HG02943 (cell line): ENCODE results near the gene ERN1.

Experiments
- ATAC-seq: cut with Tn5 transposase; IDR thresholded peaks from one replicate; pipeline ENCODE4 v1.9.1; 2021; ENCODE audit warnings: mild to moderate bottlenecking, low read depth, moderate library complexity; ENCODE audit not compliant: unreplicated experiment

ERN1 gene

GRCh38 chr17:64066716-64067115, 63.2 kb downstream of the ERN1 start:
- no peak for ATAC-seq

GRCh38 chr17:64065161-64065560, 64.8 kb downstream of the ERN1 start:
- no peak for ATAC-seq

DNA sequence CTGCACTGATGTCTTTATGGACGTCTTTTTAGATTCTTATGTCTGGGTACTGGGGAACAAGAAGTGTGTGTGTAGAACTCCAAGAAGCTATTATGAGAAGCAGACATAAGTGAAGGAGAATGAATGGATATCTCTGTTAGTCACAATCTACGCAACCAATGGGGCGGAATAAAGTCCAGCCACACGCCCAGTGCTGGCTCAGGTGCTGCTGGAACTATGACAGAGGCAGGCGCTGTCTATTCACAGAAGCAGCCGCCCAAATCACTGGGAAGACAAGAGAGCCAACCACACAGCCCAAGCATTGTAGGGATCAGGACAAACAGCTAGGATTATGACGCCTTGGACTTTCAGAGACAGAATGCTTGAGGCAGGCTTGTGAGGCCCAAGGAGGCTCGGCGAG, 65.6 kb downstream of the ERN1 start:
- ATAC-seq, result no peak

- ATAC-seq, result no peak
Measured at GRCh38 chr17:64063766-64064224, 66.1 kb downstream of the ERN1 start.

DNA sequence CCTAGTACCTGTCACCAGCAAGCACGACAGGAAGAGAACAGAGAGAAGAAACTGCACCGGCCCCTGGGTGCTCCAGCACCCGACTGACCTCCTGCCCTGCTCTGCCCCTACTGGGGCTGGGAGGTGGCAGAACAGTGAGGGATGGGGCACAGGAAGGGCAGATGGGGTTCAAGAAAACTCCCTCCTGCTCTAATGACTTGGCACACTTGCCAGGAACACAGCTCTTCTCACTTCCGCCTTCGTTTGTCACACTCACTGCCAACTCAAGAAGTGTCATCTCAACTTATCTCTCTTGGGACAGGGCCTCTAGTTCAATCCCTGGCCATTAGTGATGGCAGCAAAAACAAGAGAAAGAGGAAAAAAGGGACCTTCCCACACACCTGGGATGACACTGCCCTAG, 66.9 kb downstream of the ERN1 start:
- no peak for ATAC-seq

DNA sequence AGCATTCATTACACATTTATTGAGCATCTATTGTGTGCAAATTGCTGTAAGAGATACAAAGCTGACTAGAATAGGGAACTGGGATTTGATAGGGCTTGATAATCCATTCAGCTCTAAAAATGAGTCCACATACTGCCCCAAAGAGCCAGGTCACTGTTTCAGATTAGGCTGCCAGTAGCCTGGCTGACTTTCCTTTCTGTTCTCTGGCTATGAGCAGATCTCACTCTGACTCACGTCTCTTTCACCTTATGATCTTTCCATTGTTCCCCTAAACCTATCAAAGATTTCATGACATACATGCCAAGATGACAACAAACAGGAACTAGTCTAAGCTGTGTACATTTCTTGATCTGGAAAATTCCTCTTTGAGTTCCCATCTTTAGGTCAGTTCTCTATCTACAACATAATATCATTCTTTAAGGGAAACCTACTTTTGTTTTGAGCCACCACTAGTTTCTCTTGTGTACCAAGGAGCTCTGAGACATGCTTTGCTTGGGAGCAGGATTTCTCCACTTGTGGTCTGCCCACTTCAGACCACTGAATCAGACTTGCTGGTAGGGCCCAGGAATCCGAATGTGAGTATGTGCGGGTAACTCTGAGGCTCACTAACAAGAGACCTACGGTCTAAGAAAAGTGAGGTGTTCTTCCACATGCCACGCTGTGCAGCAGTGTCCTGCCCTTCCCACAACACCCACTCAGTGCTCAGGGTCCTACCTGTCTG, 68.6 kb downstream of the ERN1 start:
- no peak for ATAC-seq

DNA sequence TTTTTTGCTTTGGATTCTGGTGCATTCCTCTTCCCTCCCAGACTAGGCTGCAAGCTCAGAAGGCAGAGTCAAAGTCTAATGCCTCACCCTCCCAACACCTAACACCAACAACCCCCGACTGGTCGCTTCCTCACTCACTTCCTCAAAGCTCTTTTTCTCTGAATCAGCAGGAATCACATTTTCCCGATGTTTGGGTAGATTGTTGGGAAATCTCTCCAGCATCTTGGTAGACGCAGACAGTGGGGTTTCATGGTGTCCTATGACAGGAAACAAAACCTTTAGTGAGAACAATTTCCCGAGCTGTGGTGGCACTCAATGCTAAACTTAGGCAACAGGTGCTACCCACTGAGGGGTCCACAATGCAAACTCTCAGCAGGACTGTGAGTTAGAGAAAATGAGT, 69.6 kb downstream of the ERN1 start:
- no peak for ATAC-seq

DNA sequence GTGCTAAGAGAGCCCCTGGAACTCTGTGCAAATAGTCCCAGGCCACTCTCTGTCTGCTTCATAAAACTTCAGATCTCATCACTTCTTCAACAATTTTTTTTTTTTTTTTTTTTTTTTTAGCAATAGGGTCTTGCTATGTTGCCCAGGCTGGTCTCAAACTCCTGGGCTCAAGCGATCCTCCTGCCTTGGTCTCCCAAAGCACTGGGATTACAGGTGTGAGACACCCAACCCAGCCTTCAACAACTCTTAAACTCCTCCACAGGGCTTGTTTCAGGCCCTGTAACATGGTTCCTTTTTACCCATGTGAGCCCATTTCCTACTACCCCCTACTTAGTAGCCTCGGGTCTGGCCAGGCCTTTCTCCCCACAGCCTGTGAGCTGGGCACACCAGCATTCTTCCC, 70.2 kb downstream of the ERN1 start:
- ATAC-seq, result no peak

DNA sequence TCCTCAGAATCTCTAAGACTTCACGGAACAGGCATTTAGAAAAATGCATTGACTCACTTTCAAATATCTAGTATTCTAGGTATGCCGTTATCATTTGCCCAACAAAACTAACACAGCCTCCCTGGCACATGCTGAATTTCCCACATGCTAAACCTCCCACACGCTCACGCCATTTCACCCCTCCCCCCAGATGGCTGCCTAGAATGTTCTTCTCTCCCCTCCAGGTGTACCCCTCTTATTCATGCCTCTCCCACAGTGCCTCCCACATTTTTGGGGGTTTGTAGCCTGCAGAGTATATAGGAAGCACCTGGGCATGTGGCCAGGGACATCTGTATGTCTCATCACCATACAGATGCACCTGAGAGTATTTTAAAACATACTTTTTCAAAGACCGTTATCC, 71.3 kb downstream of the ERN1 start:
- no peak for ATAC-seq

GRCh38 chr17:64057701-64058263, 72.2 kb downstream of the ERN1 start:
- no peak for ATAC-seq

DNA sequence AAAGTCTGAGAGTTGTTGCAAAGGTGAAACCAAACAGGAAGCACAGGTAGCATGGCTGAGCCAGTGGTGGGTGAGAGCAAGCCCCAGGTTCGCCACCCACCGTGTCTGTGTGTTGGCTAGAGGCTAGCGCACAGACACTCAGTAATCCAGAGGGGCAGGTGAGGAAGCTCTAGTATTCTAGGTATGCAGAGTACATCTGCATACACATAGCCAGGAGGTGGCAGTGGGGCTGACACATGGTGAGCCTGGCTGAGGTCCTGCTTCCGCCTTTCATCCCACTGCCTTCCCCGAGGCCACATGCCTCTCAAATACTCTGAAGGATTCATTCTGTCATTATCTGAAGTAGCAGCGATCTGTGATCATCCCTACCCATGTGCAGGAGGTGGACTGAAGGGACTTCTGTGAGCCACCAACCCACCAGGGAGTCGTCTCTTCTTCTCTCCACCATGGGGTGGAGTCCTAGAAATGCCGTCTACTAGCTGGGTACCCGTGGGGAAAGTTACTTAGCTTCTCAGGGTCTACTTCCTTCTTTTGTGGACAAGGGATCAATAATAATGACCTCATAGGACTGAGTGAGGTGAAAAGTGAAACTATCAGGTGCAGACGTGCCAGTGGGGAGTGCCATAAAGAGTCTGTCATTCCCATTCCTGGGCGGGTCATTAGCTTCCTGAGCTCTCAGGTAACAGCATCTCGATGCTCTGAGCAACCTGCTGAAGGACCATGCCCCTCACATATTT, 73.5 kb downstream of the ERN1 start:
- no peak for ATAC-seq

DNA sequence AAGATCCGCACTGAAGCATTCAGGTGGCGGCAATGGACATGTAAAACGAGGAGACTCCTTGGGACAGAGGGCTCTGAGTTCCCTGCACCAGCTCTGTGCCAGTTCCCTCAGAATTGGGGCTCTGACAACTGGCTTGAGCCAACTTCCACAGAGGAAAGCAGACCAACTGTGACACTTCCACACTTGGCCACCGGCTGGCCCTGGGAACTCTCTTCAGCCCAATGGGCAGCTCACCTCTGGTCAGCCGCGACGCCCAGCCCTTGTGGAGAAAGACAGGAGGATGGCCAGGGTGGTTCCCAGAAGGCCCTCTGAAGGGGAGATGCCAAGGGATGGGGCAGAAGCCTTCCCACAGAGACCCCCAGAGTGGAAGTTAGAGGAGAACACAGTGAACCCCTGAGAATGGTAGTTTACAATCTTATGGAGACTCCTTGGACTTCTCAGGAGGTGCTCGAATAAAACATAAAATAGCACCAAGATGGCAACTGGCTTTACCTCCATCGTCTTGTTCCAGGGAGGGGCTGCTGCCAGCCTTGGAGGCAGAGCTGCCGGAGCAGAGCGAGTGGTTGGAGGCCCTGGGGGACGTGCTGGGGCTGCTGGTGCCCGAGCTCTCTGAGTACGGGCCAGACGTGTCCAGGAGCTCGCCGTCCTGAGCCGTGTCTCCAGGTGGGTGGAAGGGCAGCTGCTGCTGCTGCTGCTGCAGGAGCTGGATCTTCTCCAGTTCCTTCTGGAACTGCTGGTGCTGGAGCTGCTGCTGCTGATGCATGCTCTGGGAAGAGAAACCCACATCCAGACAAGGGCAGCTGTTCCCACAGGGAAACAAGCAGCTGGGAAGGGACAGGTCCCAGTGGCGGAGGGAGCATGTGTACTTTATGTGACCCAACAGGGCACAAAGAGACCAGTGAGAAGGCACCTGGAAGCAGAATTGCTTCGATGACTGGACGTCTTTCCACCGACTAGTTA, 74.5 kb downstream of the ERN1 start:
- ATAC-seq, result no peak

- no peak for ATAC-seq
Measured at GRCh38 chr17:64054304-64054703, 75.6 kb downstream of the ERN1 start.

- no peak for ATAC-seq
Measured at GRCh38 chr17:64053101-64053500, 76.8 kb downstream of the ERN1 start.

GRCh38 chr17:64051153-64051552, 78.8 kb downstream of the ERN1 start:
- ATAC-seq, result no peak

GRCh38 chr17:64048805-64049204, 81.1 kb downstream of the ERN1 start:
- no peak for ATAC-seq

DNA sequence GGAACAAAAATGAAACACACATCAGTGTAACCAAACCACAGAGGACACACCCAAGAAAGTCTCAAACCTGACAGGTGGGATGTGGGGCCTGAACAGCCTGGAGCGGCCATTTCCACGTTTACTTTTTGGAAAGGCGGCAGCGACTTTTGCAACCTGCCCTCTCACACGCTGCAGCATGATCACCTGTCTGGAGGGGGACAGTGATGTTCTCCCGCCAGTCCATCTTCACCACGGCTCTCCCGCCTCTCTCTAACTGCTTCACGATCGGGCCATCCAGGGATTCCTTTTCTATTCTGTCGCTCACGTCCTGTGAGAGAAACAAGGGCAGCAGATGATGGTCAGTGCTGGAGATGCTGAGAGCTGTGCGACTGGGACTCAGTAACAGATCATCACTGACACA, 84.8 kb downstream of the ERN1 start:
- no peak for ATAC-seq

- no peak for ATAC-seq
Measured at GRCh38 chr17:64042700-64043485, 87.1 kb downstream of the ERN1 start.

- no peak for ATAC-seq
Measured at GRCh38 chr17:64041912-64042311, 88.0 kb downstream of the ERN1 start.

DNA sequence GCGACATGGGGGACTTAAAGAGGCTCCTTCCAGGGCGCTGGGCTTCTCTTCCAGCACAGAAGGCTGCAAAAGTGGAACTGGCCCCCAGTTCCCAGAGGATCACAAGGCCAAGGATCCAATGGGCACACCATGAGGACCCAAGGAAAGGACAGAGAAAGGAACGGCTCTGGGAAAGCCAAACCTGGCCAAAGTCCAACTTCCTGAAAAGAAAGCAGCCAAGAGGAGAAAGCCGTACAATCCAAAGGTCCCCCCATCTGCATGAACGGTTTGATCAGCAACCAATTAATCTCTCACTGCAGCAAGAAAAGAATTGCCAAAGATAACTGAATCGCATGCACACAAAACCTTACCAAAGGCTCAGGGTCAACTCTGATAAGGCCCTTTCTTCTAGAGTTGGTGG, 89.7 kb downstream of the ERN1 start:
- ATAC-seq, result no peak
